Stomach (tissue), 4 donors: ENCODE data around the gene ADORA2B.

Experiments
- CTCF ChIP-seq, 7 experiments: fragments of 450-650 bp in 4 of 7; fragments of 200-600 bp in 3 of 7; sonication (generic) in 3 of 7; IDR thresholded peaks; one replicate each; pipeline ENCODE4 v1.5.1; 2016 to 2019; ENCODE audit warnings: antibody characterized with exemption in 7 of 7, control low read depth in 2 of 7, mild to moderate bottlenecking in 1 of 7
- EP300 ChIP-seq: sonication (generic); formaldehyde crosslinking; IDR thresholded peaks from one replicate; pipeline ENCODE4 v1.6.1; 2017; ENCODE audit warnings: antibody characterized with exemption
- POLR2A ChIP-seq, 4 donors: fragments of 450-650 bp; IDR thresholded peaks; one replicate each; pipeline ENCODE4 v1.6.1; 2016; ENCODE audit warnings: antibody characterized with exemption in 4 of 4, control low read depth in 2 of 4, mild to moderate bottlenecking in 1 of 4, moderate library complexity in 1 of 4

GRCh38 chr17:15952048-15952532 is 7.2 kb downstream of the ADORA2B start:
- TF ChIP-seq POLR2A (IDR thresholded peaks at IDR 0.05) (no peak), EP300 (no peak), CTCF (IDR thresholded peaks at IDR 0.05) (no peak)
